ENCODE results near the gene ERGIC1.
"Not testable (repeated sequence)": the region's sequence is repeated elsewhere in the genome, so short reads cannot be mapped to it uniquely, and the experiment has no call there.

ERGIC1 gene

DNA sequence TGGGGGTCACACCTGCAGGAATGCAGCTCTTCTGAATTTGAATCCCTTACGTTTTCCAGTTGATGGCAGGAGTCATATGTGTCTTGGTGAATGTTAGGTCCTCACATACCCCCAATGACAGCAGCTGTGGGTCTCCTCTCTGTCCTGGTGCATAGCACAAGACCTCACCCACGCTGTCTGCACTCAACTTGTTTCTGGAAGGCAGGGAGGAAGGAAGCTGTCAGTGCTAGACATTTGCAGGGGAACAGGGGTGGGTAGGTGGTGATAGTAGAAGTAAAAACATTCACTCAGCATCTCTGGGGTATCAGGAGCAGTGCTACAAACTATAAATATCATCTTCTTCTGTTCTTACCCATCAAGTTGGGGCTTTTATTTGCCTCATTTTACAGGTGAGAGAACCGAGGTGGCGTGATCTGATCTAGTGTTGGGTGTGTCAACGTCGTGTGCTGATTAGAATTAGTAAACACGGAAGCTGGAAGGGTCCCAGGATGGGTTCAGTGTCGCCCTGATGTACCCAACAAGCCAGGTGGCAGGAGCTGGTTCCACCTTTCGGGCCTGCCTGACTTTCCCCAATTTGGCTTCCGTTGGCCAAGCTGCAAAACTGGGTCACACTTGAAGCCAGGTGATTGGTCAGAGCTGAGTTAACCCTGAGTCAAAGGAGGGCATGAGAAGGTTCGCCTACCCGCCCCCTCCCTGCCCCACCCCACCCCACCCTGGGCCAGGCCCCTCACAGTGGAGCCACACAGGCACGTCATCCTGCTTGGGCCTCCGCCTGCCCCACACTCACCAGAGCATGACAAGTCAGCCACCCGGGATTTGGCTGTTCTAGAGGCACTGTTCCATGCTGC, 15.8 kb downstream of the ERGIC1 start:
- no peak for DNase-seq

DNA sequence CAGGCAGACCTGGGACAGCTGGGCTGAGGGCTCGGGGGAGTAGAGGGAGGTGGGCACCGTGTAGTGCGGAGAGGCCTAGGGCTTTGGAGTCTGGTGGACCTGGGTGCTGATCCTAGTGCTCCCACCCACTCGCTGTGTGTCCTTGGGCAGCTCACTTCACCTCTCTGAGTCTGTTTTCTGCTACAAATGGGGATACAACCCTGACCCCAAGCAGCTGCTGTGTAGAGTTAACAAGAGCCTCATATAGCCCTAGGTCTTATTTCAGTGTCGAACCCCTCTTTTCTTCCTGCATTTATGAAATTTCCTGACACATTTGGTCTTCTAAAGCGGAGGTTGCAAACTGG, 16.4 kb downstream of the ERGIC1 start:
- no peak for DNase-seq

DNA sequence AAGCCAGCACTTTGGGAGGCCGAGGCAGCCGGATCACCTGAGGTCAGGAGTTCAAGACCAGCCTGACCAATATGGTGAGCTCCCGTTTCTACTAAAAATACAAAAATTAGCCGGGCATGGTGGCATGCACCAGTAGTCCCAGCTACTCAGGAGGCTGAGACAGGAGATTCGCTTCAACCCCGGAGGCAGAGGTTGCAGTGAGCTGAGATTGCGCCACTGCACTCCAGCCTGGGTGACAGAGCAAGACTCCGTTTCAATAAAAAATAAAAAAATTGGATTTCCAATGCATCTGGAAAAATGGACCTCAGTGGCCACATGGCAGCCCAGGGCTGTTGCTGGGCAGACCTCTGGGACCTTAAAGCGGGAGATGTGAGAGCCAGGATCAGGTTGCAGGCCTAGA, 17.2 kb downstream of the ERGIC1 start:
- not testable (repeated sequence) for DNase-seq

DNA sequence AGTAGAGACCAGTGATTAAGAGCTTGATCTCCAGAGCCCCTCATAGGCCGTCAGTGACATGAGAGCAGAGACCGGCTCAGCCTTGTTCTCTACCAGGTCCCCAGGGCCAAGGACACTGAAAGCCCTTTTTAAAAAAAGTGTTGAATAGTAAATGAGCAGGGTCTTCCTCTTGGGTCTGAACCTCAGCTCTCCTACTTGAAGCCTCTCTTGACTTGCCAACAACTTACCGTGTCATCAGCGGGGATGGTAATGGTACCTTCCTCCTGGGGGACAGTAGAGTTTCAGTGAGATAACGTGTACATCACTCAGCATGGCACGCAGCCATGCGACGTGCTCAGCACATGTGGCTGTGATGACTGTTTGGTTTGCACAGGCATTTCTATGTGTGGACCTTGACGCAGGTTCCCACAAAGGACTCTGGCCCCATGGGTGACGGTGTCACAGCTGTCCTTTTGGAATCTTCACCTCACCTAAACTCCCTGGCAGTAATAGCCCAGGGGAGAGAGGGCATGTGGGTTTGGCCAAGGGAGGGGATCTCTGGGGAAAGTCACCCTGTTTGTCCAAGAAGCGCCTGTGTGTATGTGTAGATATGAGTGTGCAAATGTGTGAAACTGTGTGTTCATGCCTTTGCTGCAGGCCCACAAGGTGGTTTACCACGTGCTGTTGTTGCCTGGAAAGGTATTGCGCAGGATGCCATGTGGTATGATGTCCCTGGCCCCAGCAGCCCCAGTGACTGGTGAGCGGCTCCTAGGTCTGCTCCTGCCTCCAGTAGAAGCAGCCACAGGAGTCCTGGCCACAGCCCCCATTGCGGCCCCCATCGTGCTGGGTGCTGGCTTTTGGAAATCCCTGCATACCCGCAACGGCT, 18.7 kb downstream of the ERGIC1 start:
- DNase-seq = peak; percentile 33

DNA sequence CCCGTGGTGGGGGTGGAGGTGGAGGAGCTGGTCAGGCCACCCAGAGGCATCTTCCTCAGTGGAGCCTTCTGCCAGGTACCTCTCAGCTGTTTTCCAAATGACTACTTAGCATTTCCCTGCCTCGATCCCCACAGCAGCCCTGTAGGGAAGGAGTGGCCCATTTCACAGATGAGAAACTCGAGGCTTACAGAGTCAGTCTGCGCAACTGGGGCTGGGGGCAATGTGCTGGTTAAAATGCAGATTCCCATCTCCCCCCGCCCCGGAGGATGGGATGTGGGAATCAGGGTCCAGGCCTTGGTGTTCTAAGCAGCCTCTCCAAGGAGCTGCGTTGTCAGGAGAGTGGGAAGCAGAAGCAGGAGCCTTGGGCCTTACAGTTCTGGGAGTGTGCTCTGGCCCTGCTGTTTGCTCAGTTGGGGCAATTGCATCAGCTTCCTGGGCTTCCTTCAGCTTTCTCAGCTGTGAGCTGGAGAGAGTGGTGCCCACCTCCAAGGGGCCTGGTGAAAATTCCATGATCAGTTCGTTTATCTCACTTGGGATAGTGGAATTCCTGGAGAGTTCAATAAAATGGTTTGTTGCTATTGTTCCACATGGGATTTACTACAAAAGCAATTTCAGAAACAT, 19.4 kb downstream of the ERGIC1 start:
- DNase-seq = no peak

DNA sequence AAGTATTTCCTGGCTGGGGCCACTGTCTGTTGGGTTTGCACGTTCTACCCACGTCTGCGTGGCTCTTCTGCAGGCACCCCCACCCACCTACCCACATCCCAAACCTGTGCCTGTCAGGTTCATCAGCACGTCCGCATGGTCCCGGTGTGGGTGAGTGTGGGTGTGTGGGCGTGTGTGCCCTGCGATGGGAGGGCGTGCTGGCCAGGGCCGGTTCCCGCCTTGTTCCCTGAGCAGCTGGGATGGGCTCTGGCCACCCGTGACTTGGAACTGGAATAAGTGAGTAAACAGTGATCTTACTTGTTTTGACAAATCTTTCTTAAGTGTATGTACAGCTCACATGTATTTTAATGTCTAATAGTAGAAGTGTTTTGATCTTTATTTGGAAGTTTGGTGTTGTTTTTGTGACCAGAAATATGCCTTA, 20.4 kb downstream of the ERGIC1 start:
- no peak for DNase-seq

DNA sequence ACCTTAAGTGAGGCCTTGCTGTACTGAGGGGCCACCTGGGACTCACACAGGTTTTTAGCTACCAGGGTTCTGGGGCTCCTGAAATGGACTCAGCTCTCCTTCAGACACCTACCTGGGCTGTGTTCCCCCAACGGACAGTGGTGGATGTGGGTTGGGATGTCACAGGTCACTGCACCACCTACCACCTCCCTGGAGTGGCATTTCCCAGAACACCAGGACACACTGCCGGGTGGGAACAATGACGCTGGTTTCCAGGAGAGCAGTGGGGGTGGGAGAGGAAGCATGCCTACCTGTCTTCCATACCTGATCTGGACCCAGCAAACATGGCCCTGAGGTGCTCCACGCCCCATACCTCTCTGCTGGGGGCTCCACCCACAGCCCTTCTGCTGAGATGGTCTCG, 20.9 kb downstream of the ERGIC1 start:
- DNase-seq = no peak

DNA sequence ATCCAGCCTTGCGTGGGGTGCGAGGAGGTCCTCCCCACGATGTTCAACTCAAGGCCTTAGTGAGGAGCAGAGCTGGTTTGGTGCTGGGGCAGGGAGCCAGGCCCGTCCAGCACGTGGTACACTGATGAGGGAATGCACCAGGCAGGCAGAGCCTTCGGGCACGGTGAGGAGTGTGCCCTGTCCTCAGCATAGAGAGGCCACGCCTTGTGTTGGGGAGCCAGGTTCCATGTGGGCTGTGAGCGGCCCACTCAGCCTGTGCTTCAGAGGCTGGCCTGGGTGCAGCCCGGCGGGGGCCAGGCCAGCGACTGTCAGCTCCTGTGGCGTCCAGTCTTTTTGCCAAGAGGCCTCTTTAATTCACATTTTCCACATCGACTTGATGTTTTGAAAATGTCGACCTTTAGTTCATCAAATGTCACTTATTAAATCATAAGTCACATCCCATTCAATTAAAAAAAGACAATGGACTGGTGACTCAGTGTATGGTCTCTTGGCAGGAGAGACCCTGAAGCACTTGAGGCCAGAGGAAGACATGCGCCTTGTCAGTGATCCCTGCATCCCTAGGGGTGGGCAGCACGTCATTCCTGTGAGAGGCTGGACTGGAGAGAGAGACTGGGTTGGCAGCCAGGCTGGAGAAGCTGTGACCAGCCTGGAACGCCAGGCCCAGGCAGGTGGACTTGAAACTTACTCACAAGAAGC, 21.7 kb downstream of the ERGIC1 start:
- no peak for DNase-seq

DNA sequence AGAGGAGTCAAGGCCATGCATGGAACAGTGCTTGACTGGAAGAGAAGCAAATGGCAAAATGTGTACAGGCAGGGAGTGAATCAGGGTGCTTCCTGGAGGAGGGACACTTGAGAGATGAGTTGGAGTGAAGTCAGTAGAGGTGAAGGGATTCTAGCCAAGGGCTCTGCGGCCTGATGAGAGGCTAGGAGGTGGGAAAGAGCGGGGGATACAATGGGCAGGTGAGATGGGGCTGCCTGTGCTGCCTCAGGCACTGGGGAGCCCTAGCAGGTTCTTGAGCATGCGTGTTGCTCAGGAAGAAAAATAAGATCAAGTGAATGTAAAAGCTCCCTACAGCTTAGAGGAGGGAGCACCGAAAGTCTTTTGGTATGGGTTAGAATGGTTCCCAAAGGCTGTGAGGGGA, 22.3 kb downstream of the ERGIC1 start:
- DNase-seq = no peak

DNA sequence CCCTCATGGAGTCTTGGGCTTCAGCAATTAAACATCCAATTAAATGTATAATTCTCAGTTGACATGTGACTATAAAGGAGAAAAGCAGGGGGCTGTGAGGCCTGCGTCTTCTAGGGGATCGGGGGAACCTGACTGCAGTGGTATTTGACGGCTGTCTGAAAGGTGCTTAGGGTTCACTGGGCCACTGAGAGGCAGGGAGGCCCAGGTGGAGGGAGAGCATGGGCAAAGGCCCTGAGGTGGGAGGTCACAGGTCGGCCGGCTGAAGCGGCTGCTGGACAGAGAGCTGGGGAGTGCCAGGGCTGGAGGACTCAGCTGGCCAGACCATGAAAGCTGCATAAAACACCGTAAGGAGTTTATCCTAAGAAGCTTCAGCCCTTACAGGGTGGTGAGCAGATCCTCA, 23.9 kb downstream of the ERGIC1 start:
- no peak for DNase-seq

DNA sequence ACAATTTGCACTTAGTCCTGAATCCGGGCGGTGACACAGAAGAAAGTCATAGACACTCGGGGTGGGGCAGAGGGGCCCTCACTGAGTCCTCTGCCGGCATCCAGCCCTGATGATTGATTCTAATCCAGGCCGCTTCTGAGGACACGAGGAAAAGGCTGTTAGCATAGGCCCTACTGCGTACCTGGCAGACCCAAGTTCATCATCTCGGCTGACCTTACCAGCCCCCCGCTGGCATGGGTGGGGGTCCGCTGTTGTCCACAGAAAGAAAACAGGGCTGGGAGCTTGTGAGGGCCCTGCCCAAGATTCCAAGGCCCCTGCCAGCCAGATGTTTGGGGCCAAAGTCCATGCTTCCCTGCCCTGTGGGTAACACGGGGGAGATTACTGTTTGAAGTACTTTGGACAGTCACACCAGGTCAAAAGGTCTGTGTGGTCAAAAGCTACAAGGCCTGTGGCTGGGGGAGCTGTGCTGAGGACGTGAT, 24.5 kb downstream of the ERGIC1 start:
- no peak for DNase-seq

DNA sequence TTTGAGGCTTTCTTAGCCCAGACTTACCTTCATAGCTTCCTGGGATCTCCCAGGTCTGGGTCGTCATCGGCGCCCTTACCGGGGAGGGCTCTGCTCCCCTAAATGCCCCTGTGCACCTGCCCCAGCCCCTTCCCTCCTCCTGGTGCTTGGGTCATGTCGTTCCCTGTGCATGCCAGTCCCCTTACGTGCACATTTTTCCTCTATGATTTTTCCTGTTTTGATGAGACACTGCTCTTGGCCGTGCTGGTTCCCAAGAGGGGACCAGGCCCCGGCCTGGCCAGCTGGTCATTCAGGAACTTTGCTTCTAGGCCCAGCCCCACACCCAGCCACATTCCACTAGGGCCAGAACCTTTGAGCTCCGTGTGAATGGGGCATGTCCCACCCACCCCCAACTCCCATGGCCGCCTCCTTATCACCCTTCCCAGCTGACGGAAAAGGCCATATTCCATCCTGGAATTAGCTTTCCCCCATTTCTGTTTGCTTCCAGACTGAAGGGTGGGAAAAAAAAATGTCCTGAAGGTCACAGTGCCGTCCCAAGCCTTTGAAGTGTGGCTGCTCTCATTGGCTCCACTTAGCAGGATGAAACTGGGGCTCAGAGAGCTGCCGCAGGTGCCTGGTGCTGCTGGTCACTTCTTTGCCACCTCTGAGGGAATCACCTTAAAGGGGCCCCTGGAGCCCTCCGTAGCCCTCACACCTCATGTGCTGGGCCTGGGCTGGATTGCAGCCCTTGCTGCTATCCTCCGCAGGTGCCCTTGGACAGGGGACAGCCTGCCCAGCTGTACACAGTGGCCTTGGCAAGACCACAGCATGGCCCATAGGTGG, 25.1 kb downstream of the ERGIC1 start:
- DNase-seq = no peak

DNA sequence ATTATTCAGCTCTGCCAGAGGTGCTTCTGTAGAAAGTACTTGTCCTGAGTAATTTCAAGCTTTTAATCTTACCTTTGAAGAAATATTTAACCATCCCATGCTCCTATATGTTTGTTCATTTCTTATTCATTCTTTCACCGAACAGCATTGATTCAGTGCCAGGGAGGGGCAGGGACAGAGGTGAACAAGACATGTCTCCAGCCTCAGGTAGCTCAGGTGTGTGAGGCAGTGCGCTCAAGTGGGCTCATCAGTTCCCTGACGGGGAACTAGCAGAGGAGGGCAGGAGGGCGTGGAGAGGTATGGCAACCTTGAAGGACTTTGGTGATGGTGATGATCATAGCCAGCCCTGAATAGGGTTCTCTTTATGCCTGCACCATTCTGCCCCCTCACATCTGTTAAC, 25.9 kb downstream of the ERGIC1 start:
- no peak for DNase-seq

DNA sequence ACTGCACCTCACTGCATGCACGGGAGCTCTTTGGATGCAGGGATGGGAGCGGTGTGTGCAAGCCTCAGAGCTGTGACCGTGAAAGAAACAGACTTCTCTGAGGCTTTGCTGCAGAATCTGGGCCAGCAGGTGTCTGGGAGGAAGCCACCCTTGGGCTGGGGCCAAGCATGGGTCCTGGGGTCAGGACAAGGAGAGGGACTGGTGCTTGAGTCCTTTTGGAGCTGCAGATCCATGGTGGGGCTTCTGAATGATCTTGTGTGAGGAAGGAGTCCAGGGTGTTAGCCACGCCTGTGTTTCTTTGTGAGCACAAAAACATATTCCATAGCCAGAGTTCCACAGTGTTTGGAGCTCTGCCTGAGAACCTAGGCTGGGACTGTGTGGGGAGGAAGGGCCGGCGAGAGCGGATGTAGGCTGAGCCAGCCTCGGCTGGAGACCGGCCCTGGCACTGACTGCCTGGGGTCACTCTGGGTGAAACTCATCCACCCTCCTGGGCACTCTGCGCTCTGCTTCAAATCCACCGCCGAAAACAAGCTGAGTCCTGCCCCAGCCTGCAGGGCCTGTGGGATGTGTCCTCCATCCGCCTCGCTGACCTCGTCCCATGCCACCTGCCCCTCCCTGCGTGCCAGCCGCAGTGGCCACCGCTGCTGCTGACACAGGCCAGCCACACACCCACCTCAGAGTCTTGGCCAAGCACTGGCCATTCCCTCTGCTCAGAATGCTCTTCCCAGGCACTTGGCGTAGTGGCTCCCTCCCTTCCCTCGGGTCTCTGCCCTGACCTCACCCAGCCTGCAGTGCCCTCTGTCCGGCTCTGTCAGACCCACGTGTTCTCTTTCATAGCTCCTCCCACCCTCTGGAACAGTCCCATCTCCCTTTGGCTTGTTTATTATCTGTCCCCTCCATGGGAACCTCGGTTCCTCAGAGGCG, 26.7 kb downstream of the ERGIC1 start:
- DNase-seq = no peak

DNA sequence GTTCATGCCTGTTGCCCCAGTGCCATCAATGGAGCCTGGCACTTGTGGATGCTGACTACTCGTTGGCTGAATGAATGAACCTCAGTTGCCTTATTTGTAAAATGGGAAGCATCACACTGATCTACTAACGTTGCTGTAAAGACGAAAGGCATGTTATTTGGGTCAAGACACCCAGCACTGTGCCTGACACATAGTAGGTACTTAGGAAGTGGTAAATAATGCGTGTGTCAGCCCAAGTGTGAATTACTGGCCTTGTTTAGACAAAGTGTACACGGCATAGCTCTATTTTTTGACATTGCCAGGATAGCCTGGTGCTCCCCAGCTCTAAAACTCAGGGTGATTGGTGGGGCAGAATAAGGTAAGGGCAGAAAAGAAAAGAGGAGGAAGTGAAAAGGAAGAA, 27.4 kb downstream of the ERGIC1 start:
- DNase-seq = no peak

DNA sequence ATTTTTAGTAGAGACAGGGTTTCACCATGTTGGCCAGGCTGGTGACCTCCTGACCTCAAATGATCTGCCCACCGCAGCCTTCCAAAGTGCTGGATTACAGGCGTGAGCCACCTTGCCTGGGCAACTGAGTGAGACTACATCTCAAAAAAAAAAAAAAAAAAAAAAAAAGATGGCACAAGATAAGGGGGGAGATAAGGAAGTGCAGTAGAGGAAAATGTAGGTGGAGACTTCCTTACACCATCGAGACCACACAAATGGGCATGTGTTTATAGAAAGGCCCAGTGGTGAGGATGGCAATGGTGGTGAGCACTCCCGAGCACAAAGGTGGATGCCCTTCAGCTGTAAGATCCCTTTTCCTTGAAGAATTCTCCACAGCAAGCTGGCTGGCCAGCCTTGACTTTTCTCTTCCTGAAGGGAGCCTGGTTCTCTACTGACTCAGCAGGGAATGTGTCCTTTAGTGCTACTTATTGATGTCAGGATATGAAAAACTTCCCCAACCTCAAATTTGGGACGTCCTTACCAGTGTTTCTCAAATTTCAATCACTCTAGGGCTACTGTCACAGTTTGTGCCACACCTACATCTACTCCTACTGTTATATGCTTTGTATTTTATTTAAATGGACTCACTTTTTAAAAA, 28.2 kb downstream of the ERGIC1 start:
- no peak for DNase-seq

DNA sequence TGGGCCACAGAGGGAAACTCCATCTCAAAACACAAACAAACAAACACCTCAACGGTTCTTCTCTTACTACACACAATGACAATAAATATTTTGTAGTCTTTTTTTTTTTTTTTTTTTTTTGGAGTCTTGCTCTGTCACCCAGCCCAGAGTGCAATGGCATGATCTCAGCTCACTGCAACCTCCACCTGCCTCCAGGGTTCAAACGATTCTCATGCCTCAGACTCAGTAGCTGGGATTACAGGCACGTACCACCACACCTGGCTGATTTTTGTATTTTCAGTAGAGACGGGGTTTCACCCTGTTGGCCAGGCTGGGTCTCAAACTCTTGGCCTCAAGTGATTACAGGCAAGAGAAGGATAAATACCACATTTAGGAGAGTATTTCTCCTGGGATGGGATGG, 30.1 kb downstream of the ERGIC1 start:
- not testable (repeated sequence) for DNase-seq

DNA sequence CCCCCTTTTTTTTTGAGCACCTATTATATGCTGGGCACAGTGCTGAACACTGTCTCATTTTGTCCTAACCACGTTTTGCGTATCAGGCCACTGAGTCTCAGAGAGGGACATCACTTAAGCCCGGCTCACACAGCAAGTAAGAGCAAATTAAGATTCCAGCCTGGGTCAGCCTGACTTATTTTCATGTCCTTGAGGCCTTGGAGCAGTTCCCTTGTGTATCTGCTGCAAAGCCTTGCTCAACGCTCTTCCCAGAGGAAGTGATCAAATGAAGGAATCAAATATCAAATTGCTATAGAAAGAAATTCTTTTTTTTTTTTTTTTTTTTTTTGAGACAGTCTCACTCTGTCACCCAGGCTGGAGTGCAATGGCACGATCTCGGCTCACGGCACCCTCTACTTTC, 30.7 kb downstream of the ERGIC1 start:
- DNase-seq = no peak

DNA sequence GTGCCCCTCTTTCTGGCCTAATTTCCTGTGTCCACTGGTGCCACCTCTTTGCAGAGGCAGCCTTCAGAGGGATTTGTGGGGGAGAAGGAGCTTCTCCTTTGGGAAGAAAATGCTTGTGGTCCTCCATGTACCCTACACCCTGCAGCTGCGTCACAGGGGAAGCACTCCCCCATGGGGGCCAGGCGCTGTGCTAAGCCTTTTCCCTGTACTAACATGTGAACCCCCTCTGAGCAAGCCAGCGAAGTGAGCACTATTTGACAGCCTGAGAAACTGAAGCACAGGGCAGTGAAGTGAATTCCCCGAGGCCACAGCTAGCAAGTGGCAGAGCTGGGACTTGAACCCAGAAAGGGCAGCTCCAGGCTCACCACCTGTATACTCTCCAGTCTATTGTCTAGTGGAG, 32.3 kb downstream of the ERGIC1 start:
- no peak for DNase-seq
